ENCODE data around the gene TRIP12.
"Not testable (repeated sequence)": the region's sequence is repeated elsewhere in the genome, so short reads cannot be mapped to it uniquely, and the experiment has no call there.

TRIP12 gene

GRCh38 chr2:229860334-229860733 lies 61.5 kb downstream of the TRIP12 start:
- Histone ChIP-seq H3K27me3 (ENCODE audit: insufficient read depth, insufficient read length) (no peaks in the 10 kb centered on the region), H3K36me3 (ENCODE audit: insufficient read depth, insufficient read length, low read length) (peaks cover 47% of the 10 kb centered on the region), H3K4me3 (ENCODE audit: insufficient read length, low read depth) (no peak overlapping the region), H3K9ac (ENCODE audit: insufficient read length, low read depth) (no peak overlapping the region), H3K9me3 (ENCODE audit: insufficient read depth, low read length) (no peaks in the 10 kb centered on the region), H3K4me1 (ENCODE audit: insufficient read depth, insufficient read length) (no peaks in the 10 kb centered on the region)
- no peak for DNase-seq (ENCODE audit: low read depth, low spot score)
- TF ChIP-seq SUZ12 (IDR thresholded peaks at IDR 0.05; ENCODE audit: extremely low read depth, insufficient read depth, insufficient read length) = no peak
- no peak for TF ChIP-seq ZNF274 (IDR thresholded peaks at IDR 0.05; ENCODE audit: low read depth, low read length)
- no peak for TF ChIP-seq YY1 (IDR thresholded peaks at IDR 0.05; ENCODE audit: insufficient read depth, insufficient read length)

DNA sequence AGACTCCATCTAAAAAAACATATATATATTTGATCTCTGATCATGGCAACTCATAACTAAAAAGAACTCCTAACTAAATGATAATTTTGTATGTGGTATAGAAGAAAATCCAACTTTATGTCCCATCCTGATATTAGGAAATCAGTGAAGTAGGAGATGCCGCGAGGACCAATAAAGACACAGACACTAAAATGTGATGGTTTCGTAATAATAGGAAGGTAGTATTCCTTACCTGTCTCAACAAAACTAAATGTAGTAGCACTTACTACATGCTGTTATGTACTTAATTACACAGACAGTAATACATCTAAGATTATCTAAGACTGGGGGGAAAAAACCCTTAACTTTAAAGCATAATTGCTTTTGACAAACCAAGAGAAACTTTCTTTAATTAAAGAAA lies 63.5 kb downstream of the TRIP12 start:
- no peaks in the 10 kb centered on the region for H3K4me1 ChIP-seq (ENCODE audit: insufficient read depth, insufficient read length)
- no peaks in the 10 kb centered on the region for H3K27me3 ChIP-seq (ENCODE audit: insufficient read depth, insufficient read length)
- TF ChIP-seq ZNF274 (IDR thresholded peaks at IDR 0.05; ENCODE audit: low read depth, low read length) = no peak
- no peak for TF ChIP-seq SUZ12 (IDR thresholded peaks at IDR 0.05; ENCODE audit: extremely low read depth, insufficient read depth, insufficient read length)
- H3K9me3 ChIP-seq (ENCODE audit: insufficient read depth, low read length) = no peaks in the 10 kb centered on the region
- DNase-seq (ENCODE audit: low read depth, low spot score) = no peak
- no peak overlapping the region for H3K4me3 ChIP-seq (ENCODE audit: insufficient read length, low read depth)
- H3K9ac ChIP-seq (ENCODE audit: insufficient read length, low read depth) = no peak overlapping the region
- peaks cover 63% of the 10 kb centered on the region for H3K36me3 ChIP-seq (ENCODE audit: insufficient read depth, insufficient read length, low read length)

- no peak for DNase-seq (ENCODE audit: low read depth, low spot score)
- no peaks in the 10 kb centered on the region for H3K27me3 ChIP-seq (ENCODE audit: insufficient read depth, insufficient read length)
- H3K4me3 ChIP-seq (ENCODE audit: insufficient read length, low read depth) = no peak overlapping the region
- 0 out of 2 replicates have a peak, but pooled peaks cover under 1% of the 10 kb centered on the region for H3K9me3 ChIP-seq (ENCODE audit: insufficient read depth, low read length)
- no peaks in the 10 kb centered on the region for H3K4me1 ChIP-seq (ENCODE audit: insufficient read depth, insufficient read length)
- H3K9ac ChIP-seq (ENCODE audit: insufficient read length, low read depth) = no peak overlapping the region
- TF ChIP-seq SUZ12 (IDR thresholded peaks at IDR 0.05; ENCODE audit: extremely low read depth, insufficient read depth, insufficient read length) (no peak), YY1 (IDR thresholded peaks at IDR 0.05; ENCODE audit: insufficient read depth, insufficient read length) (no peak), ZNF274 (IDR thresholded peaks at IDR 0.05; ENCODE audit: low read depth, low read length) (no peak)
- peaks cover 68% of the 10 kb centered on the region for H3K36me3 ChIP-seq (ENCODE audit: insufficient read depth, insufficient read length, low read length)
These were observed 64.2 kb downstream of the TRIP12 start for GRCh38 chr2:229857634-229858033.

DNA sequence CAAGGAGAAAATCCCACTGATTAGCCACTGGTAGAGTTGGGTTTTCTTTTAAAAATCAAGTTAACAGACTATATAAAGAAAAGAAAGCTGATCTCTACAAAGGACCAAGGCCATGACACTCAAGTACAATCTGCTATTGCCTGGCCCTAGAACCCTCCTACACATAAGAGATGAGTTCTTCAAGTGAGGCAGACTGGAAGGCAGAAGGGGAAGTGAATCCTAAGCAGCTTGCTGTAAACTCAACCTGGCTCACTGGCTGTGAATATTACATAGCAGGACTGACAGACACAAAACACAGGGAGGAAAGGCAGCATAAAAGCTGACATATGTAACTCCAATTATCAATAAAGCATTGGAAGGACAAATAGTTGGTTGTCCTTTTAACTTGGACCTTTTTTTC lies 65.4 kb downstream of the TRIP12 start:
- H3K36me3 ChIP-seq (ENCODE audit: insufficient read depth, insufficient read length, low read length) = peaks cover 78% of the 10 kb centered on the region
- 0 out of 2 replicates have a peak, but pooled peaks cover 4% of the 10 kb centered on the region for H3K9me3 ChIP-seq (ENCODE audit: insufficient read depth, low read length)
- no peaks in the 10 kb centered on the region for H3K4me1 ChIP-seq (ENCODE audit: insufficient read depth, insufficient read length)
- no peak overlapping the region for H3K9ac ChIP-seq (ENCODE audit: insufficient read length, low read depth)
- TF ChIP-seq SUZ12 (IDR thresholded peaks at IDR 0.05; ENCODE audit: extremely low read depth, insufficient read depth, insufficient read length) (no peak), YY1 (IDR thresholded peaks at IDR 0.05; ENCODE audit: insufficient read depth, insufficient read length) (no peak), ZNF274 (IDR thresholded peaks at IDR 0.05; ENCODE audit: low read depth, low read length) (no peak)
- DNase-seq (ENCODE audit: low read depth, low spot score) = no peak
- H3K4me3 ChIP-seq (ENCODE audit: insufficient read length, low read depth) = no peak overlapping the region
- H3K27me3 ChIP-seq (ENCODE audit: insufficient read depth, insufficient read length) = no peaks in the 10 kb centered on the region

- TF ChIP-seq YY1 (IDR thresholded peaks at IDR 0.05; ENCODE audit: insufficient read depth, insufficient read length) (no peak), SUZ12 (IDR thresholded peaks at IDR 0.05; ENCODE audit: extremely low read depth, insufficient read depth, insufficient read length) (no peak), ZNF274 (IDR thresholded peaks at IDR 0.05; ENCODE audit: low read depth, low read length) (no peak)
- Histone ChIP-seq H3K36me3 (ENCODE audit: insufficient read depth, insufficient read length, low read length) (peaks cover 82% of the 10 kb centered on the region), H3K9ac (ENCODE audit: insufficient read length, low read depth) (no peak overlapping the region), H3K27me3 (ENCODE audit: insufficient read depth, insufficient read length) (no peaks in the 10 kb centered on the region), H3K9me3 (ENCODE audit: insufficient read depth, low read length) (peaks cover 17% of the 10 kb centered on the region; the same call in 1 of the 2 replicates), H3K4me1 (ENCODE audit: insufficient read depth, insufficient read length) (no peaks in the 10 kb centered on the region), H3K4me3 (ENCODE audit: insufficient read length, low read depth) (no peak overlapping the region)
- DNase-seq (ENCODE audit: low read depth, low spot score) = no peak
These were observed 66.7 kb downstream of the TRIP12 start for GRCh38 chr2:229855116-229855515.

GRCh38 chr2:229852565-229852964 lies 69.2 kb downstream of the TRIP12 start:
- no peak overlapping the region for H3K9ac ChIP-seq (ENCODE audit: insufficient read length, low read depth)
- no peak for DNase-seq (ENCODE audit: low read depth, low spot score)
- no peaks in the 10 kb centered on the region for H3K4me1 ChIP-seq (ENCODE audit: insufficient read depth, insufficient read length)

DNA sequence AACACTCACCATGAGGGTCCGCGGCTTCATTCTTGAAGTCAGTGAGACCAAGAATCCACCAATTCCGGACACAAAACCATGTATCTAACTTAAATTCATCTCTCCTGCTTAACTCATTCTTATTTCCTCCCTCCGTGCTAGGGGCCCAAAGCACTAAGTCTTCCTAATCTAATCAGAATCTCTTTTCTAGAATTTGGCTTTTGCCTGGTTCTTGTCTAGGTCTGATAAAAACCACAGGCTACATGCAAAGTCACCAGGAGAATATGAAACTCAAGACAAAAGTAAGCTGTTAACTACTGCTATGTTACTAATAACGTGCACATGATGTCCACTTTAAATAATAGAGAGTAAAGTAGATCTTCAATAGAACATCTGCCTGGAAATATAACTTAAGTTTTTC lies 69.9 kb downstream of the TRIP12 start:
- H3K36me3 ChIP-seq (ENCODE audit: insufficient read depth, insufficient read length, low read length) = peaks cover 62% of the 10 kb centered on the region
- no peaks in the 10 kb centered on the region for H3K27me3 ChIP-seq (ENCODE audit: insufficient read depth, insufficient read length)
- no peaks in the 10 kb centered on the region for H3K4me1 ChIP-seq (ENCODE audit: insufficient read depth, insufficient read length)
- H3K9ac ChIP-seq (ENCODE audit: insufficient read length, low read depth) = no peak overlapping the region
- DNase-seq (ENCODE audit: low read depth, low spot score) = no peak
- TF ChIP-seq YY1 (IDR thresholded peaks at IDR 0.05; ENCODE audit: insufficient read depth, insufficient read length) = no peak
- no peak for TF ChIP-seq ZNF274 (IDR thresholded peaks at IDR 0.05; ENCODE audit: low read depth, low read length)
- TF ChIP-seq SUZ12 (IDR thresholded peaks at IDR 0.05; ENCODE audit: extremely low read depth, insufficient read depth, insufficient read length) = no peak
- H3K4me3 ChIP-seq (ENCODE audit: insufficient read length, low read depth) = no peak overlapping the region
- H3K9me3 ChIP-seq (ENCODE audit: insufficient read depth, low read length) = peaks cover 17% of the 10 kb centered on the region; the same call in 1 of the 2 replicates

More at GRCh38 chr2:229852565-229852964, 69.2 kb downstream of the TRIP12 start:
- Histone ChIP-seq H3K9me3 (ENCODE audit: insufficient read depth, low read length) (peaks cover 17% of the 10 kb centered on the region; the same call in 1 of the 2 replicates), H3K4me3 (ENCODE audit: insufficient read length, low read depth) (no peak overlapping the region), H3K36me3 (ENCODE audit: insufficient read depth, insufficient read length, low read length) (peaks cover 62% of the 10 kb centered on the region), H3K27me3 (ENCODE audit: insufficient read depth, insufficient read length) (no peaks in the 10 kb centered on the region)
- no peak for TF ChIP-seq ZNF274 (IDR thresholded peaks at IDR 0.05; ENCODE audit: low read depth, low read length)
- TF ChIP-seq SUZ12 (IDR thresholded peaks at IDR 0.05; ENCODE audit: extremely low read depth, insufficient read depth, insufficient read length) = no peak
- TF ChIP-seq YY1 (IDR thresholded peaks at IDR 0.05; ENCODE audit: insufficient read depth, insufficient read length) = no peak

GRCh38 chr2:229850355-229851275 lies 71.2 kb downstream of the TRIP12 start:
- Histone ChIP-seq H3K9me3 (ENCODE audit: insufficient read depth, low read length) (peaks cover 17% of the 10 kb centered on the region; the same call in 1 of the 2 replicates), H3K36me3 (ENCODE audit: insufficient read depth, insufficient read length, low read length) (peaks cover 56% of the 10 kb centered on the region)
- H3K27me3 ChIP-seq (ENCODE audit: insufficient read depth, insufficient read length); H3K9ac ChIP-seq (ENCODE audit: insufficient read length, low read depth); DNase-seq (ENCODE audit: low read depth, low spot score); H3K4me3 ChIP-seq (ENCODE audit: insufficient read length, low read depth); H3K4me1 ChIP-seq (ENCODE audit: insufficient read depth, insufficient read length): not testable (repeated sequence)
